NCI-H524 (cell line): Measurements from ENCODE around the gene LMAN2.
"Not testable (repeated sequence)": the region's sequence is repeated elsewhere in the genome, so short reads cannot be mapped to it uniquely, and the experiment has no call there.

Experiments
- DNase-seq, 2 experiments: peaks; one replicate each; lab custom pipeline; 2025; lab: John Stamatoyannopoulos, UW

Gene LMAN2

GRCh38 chr5:177364159-177364962 lies 12.9 kb upstream of the LMAN2 start:
- no peak for DNase-seq

- DNase-seq, result no peak
These were observed 12.1 kb upstream of the LMAN2 start for GRCh38 chr5:177363565-177363964.

- DNase-seq, result peak; percentile 8 to 43
These were observed 11.4 kb upstream of the LMAN2 start for GRCh38 chr5:177362610-177363507.

- no peak for DNase-seq
These were observed 10.8 kb upstream of the LMAN2 start for GRCh38 chr5:177362292-177362609.

- DNase-seq, result no peak
These were observed 10.2 kb upstream of the LMAN2 start for GRCh38 chr5:177361418-177362291.

GRCh38 chr5:177360740-177361139 lies 9.3 kb upstream of the LMAN2 start:
- not testable (repeated sequence) for DNase-seq

- DNase-seq, result no peak
These were observed 8.4 kb upstream of the LMAN2 start for GRCh38 chr5:177359860-177360259.

GRCh38 chr5:177359451-177359851 lies 8.0 kb upstream of the LMAN2 start:
- no peak for DNase-seq

GRCh38 chr5:177358370-177358819 lies 6.9 kb upstream of the LMAN2 start:
- DNase-seq, result no peak

GRCh38 chr5:177357459-177358351 lies 6.2 kb upstream of the LMAN2 start, which contains the start of gene RGS14:
Gene RGS14, plus strand, starts transcription at chr5:177357924. Its CDS starts 101 bp downstream, at chr5:177358025.
- DNase-seq, result peak; percentile 54 to 60

GRCh38 chr5:177357146-177357458 lies 5.6 kb upstream of the LMAN2 start:
- no peak for DNase-seq

GRCh38 chr5:177356746-177357145 lies 5.3 kb upstream of the LMAN2 start:
- DNase-seq, result peak in 1 of 2 experiments; percentile 19

GRCh38 chr5:177355868-177356168 lies 4.3 kb upstream of the LMAN2 start:
- DNase-seq, result no peak

- DNase-seq, result no peak
These were observed 3.8 kb upstream of the LMAN2 start for GRCh38 chr5:177355162-177355867.

- DNase-seq, result no peak
These were observed 3.2 kb upstream of the LMAN2 start for GRCh38 chr5:177354711-177355110.

- DNase-seq, result no peak
These were observed 2.8 kb upstream of the LMAN2 start for GRCh38 chr5:177354256-177354655.

GRCh38 chr5:177353093-177353492 lies 1.6 kb upstream of the LMAN2 start:
- no peak for DNase-seq

- DNase-seq, result no peak
These were observed 584 bp downstream of the LMAN2 start for GRCh38 chr5:177350776-177351391.

- DNase-seq, result no peak
These were observed 1.7 kb downstream of the LMAN2 start for GRCh38 chr5:177349762-177350161.

GRCh38 chr5:177349362-177349647 lies 2.2 kb downstream of the LMAN2 start:
- no peak for DNase-seq
